ENCODE data around the gene TFIP11.
"Not testable (repeated sequence)": the region's sequence is repeated elsewhere in the genome, so short reads cannot be mapped to it uniquely, and the experiment has no call there.

TFIP11 gene

GRCh38 chr22:26540119-26540518, 27.8 kb upstream of the TFIP11 start:
- DNase-seq: no peak

- DNase-seq: no peak
Observed at GRCh38 chr22:26536762-26537134, 24.5 kb upstream of the TFIP11 start.

- DNase-seq: no peak
Observed at GRCh38 chr22:26536056-26536761, 23.9 kb upstream of the TFIP11 start.

- no peak for DNase-seq
Observed at GRCh38 chr22:26535603-26535908, 23.3 kb upstream of the TFIP11 start.

GRCh38 chr22:26534874-26535602, 22.8 kb upstream of the TFIP11 start:
- no peak for DNase-seq

GRCh38 chr22:26534171-26534855, 22.0 kb upstream of the TFIP11 start:
- no peak for DNase-seq

GRCh38 chr22:26529345-26529744, 17.1 kb upstream of the TFIP11 start:
- no peak for DNase-seq

GRCh38 chr22:26528518-26528917, 16.2 kb upstream of the TFIP11 start:
- not testable (repeated sequence) for DNase-seq

GRCh38 chr22:26527574-26528465, 15.5 kb upstream of the TFIP11 start:
- no peak for DNase-seq

- no peak for DNase-seq
Observed at GRCh38 chr22:26527167-26527566, 14.9 kb upstream of the TFIP11 start.

GRCh38 chr22:26525946-26526564, 13.8 kb upstream of the TFIP11 start:
- no peak for DNase-seq

GRCh38 chr22:26524870-26525269, 12.6 kb upstream of the TFIP11 start:
- no peak for DNase-seq

GRCh38 chr22:26522592-26522991, 10.3 kb upstream of the TFIP11 start:
- DNase-seq: no peak

- DNase-seq: no peak
Observed at GRCh38 chr22:26522012-26522411, 9.7 kb upstream of the TFIP11 start.

- no peak for DNase-seq
Observed at GRCh38 chr22:26517429-26517828, 5.2 kb upstream of the TFIP11 start.

GRCh38 chr22:26516503-26516902, 4.2 kb upstream of the TFIP11 start:
- DNase-seq: no peak

- no peak for DNase-seq
Observed at GRCh38 chr22:26515931-26516330, 3.7 kb upstream of the TFIP11 start.

- no peak for DNase-seq
Observed at GRCh38 chr22:26514419-26515161, 2.3 kb upstream of the TFIP11 start.

- no peak for DNase-seq
Observed at GRCh38 chr22:26513838-26514237, 1.6 kb upstream of the TFIP11 start.

- DNase-seq: no peak
Observed at GRCh38 chr22:26508148-26508547, 4.1 kb downstream of the TFIP11 start.

GRCh38 chr22:26503758-26504157, 8.5 kb downstream of the TFIP11 start:
- no peak for DNase-seq

Measured in NCI-H510A (cell line).